Activated CD8-positive, alpha-beta memory T cell treated with anti-CD3 and anti-CD28 coated beads for 48 hours (primary cell): ENCODE data around the gene RAB3IL1.

ENCODE experiments used
- DNase-seq, 3 experiments: peaks; one replicate each; pipeline ENCODE4 v3.0.0-alpha.2; 2020; ENCODE audit warnings: low read depth in 2 of 3, low spot score in 2 of 3

RAB3IL1 gene

DNA sequence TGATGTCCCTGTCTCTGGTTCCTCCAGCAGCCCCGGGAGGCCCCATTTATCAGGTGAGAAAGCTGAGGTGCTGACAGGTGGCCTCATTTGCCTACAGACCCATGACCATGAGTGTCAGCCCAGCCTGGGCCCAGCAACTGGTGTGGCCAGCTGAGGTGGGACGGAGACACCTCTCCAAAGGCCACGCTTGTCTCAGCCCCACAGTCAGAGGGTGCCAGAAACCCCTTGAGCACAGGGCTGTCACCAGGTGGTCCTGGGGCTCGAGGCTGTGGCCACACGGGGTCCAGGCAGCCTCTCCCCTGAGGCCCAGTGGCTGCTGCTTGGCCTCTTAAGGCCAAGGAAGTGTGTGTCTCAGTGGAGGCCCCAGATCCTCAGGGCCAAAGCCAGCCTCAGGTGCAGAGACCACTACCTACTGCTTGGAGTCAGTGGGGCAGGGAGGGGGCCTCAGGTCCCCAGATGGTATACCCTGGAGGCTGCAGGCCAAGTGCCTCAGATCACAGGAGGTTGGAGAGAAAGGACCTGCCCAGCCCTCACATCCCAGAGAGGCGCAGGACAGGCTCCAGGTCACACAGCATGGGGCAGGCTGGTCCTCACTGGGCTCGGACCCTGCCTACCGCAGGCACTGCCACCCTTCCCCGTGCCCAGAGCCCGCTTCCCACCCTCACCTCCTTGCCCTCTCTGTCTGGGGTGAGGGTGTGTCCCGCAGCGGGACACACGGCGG, 11.4 kb downstream of the RAB3IL1 start:
- DNase-seq, result no peak

DNA sequence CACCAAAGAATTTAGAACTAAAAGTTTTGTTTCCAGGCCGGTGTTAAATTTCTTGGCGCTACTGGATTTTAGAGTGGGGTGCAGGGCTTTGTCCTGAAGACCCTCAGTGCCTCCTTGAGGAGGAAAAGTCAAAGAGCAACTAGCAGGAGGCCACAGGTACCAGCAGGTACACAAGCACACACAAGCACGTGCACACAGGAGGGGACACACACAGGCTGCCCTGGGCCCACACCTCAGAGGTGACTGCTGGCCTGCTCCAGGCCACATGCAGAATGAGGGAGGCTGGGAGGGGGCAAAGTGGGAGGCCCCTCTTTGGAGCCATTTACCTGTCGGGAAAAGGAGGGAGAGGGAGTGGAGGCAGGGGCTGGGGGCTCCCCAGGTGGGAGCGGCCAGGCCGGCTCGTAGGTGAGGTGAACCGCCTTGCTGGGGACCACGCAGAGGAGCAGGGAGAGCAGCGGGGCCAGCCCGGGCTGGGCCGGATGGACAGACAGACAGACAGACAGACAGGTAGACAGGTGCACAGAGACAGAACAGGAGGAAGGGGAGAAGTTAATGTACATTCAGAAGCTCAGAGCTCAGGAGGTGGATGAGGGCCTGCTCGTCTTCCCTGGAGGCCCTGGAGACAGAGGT, 12.2 kb downstream of the RAB3IL1 start:
- no peak for DNase-seq

DNA sequence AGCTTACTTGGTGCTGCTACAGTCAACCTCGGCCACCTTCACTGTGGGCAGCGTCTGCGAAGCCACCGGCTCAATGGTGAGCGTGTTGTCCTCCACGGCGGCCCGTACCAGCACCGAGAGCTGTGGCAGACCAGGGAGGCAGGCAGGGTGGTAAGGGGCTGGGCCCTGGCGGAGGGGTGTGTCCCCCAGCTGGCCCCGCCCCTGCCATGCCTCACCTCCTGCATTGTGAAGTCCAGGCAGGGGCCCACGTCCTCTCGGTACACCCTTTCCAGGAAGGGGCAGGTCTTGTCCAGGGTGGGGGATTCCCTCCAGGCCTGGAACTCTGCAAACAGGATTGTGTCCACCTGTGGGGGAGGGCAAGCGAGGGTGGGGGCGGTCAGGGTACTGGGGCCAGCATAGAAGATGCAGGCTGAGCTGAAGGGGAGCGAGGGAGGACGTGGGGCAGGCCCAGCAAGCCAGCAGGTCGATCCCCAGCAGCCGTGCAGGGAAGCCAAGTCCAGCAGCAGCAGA, 12.8 kb downstream of the RAB3IL1 start:
- no peak for DNase-seq

DNA sequence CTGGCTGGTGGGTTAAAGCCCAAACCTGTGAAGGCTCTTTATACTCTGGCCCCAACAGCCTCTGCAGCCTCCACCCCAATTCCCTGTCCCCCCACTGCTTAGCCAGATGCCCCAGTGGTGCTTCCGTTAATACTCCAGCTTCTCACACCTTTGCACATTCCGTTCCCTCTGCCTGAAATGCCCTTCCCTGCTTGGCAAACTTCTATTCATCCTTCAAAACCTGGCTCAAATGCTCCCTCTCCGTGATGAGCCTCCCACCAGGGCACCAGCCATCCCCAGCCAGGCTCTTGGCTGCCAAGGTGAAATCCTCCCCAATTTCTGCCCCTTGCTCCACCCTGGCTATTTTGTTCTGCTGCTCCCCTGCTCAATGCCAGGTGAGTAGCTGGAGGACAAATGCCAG, 13.5 kb downstream of the RAB3IL1 start:
- DNase-seq, result no peak

DNA sequence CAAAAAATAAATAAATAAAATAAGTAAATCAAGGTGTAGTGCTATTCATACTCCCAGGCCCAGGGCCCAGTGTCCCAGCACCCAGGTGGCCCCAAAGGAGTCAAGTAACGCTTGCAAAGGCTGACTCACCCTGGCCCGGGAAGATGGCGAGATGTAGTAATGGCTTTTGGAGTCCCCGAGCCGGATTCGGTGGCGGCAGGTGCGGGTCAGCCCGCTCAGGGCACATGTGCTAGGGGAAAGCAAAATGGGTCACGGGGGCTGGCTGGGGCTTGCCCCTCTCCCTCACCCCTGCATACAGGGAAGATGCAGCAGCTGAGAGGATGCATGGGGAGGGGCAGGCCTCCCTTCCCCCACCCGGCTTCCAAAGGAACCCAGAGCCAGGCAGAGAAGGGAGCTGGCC, 15.1 kb downstream of the RAB3IL1 start:
- no peak for DNase-seq

DNA sequence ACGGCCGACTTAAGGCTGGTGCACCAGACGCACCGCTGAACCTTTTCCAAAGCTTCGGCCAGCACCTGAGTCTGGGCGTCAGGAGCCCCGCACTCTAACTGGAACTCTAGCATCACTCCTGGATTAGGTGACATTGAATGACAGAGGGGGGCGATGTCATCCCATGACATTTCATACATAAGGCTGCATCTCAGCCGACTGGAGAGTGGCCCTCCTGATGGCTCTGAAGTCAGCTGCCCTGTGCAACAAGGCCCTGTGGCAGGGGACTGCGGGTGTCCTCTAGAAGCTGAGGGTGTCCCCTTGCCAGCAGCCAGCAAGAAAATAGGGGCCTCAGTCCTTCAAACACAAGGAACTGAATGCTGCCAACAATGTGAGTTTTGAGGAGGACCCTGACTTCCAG, 16.0 kb downstream of the RAB3IL1 start:
- DNase-seq, result no peak

DNA sequence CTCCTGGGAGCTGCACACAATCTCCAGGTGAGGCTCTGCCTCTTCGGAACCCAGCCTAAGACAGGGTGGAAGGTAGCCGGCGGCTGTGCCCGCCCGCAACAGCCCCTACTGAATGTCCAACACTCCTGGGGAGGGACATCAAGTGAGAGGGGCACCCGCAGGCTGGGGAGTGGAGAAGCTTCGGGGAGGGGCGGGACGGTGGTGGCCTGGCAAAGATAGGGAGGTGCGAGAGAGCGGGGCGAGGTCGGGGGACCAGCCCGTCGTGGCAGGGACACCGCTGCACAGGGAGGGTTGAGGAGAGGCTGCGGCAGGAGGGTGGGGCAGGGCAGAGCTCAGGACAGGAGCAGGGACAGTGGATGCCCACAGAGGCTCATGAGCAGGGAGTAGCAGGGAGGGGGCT, 17.1 kb downstream of the RAB3IL1 start:
- DNase-seq, result no peak

DNA sequence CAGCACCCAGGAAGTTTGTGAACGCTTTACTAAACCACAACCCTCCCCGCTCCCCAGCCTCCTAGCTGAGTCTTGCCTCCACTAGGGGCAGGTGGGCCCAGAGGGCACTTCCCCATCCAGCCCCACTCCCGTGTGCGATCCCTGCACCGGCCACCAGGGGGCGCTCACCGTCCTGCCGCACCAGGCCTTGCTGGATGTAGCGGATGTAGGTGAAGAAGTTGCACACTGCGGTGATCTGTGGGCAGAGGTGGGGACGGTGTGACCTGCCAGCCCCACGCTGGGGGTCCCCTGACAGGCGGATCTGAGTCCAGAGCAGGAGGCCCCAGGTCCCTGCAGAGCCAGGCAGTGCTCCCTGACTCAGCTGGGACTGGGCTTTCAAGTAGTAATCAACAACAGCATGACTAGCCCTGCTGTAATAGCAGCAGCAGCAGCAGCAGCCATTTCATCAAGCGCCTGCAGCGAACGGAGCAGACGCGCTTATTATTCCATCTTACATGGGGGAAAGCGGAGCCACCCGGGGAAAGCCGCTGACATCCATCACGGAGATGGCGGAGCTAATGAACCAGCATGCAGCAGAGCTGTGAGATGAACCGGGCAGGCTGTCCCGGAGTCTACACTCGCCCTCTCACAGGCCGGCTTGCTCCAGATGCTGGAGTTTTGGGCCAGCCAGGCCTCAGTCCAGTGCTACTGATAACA, 18.1 kb downstream of the RAB3IL1 start:
- DNase-seq, result peak; percentile 79 to 99 (median 96)

DNA sequence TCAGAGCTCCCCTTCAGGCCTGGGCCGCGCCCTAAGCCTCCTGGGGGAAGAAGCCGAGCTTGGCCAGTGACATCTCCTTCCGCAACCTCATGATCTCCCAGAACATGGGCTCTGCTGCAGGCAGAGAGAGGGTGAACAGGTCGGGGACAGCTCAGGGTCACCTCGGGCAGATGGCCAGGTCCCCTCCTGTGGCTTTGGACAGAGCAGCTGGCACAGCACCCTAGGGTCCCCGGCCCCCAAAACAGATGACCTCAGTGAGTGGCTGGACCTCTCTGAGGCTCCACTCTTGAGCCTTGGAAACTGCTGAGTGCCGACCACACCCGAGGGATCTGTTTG, 19.2 kb downstream of the RAB3IL1 start:
- no peak for DNase-seq

DNA sequence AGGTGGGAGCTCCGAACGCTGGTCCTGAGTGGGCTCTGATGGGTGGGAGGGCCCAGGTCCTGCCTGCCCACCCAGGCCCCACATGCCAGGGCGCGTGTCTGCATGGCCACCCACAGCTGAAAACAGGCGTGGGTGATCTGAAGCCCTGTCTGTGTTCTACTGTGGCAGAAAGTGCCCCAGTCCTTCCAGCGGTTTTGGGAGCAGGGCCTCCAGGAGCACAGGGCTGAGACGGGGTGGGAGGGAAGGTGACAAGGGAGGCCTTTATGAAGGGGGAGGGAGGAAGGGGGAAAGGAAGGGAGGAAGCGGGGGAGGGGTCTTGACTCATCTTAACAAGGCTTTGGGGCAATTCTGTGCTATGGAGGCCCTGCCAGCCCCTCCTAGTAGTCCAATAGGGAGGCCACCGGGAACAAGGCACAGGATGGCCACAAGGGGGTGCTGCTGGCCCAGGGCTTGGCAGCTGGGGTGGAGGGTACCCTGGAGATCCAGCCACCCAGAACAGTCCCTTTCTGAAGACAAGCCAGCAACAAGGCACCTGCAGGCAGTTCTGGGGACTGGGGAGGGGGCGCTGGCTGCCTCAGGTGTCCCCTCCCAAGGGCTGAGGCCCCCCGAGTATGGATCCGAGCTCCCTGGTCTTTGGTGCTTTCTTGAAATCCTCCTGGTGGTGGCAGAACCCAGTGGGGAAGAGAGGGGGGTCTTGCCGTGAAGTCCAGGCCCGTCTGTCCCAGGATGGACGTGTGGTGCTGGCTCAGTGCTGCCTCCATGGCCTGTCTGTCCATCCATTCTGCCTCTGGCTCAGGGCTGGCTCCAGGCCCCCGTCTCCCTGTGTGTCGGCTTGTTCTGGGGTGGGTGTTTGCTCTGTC, 19.7 kb downstream of the RAB3IL1 start:
- peak; percentile 38 to 76 (median 68) for DNase-seq

DNA sequence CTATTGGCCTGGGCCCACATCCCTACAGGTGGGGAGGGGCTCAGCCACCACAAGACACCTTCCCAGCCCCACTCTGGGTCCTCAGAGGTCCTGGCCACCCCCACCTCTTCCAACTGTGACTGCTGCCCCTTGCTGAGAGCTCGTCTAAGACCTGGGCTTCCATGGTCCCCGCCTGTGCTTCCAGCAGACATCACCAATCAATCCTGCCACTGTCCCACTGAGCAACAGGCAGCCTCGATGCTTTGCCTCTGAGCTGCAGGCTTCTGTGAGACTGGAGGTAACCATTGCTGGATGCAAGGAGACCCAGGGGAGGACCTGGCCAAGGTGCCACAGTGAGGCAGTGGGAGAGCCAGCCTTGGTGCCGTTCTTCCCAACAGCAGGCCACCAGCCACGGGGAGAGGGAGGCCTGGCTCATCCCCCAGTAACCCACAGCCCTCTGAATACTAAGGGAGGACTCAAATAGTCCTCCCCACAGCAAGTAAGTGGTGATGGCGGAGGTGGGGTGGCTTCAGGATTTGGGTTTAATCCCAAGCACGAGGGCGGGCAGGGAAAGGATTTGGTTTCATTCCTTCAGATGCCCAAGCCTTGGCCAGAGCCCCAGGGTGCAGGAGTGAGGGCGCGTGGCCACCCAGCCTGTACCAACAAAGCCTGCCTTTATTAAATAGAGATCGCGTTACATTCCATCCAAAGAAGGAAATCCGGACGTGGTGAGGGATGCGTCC, 20.5 kb downstream of the RAB3IL1 start:
- DNase-seq, result no peak

DNA sequence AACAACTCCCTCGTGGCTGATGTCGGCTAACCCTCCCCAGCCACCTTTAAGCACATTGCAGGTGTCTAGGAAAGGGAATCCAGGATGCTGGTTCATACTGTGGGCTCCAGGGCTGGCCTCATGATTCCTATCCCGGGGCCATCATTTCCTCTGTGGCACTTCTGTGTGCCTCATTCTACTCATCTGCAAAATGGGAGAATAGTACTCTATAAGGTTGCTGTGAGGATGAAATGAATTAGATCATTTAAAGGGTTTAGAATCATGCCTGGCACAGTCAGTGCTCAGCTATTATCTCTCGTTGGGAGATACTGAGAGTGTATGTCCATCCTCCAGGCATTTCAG, 21.7 kb downstream of the RAB3IL1 start:
- DNase-seq, result no peak

DNA sequence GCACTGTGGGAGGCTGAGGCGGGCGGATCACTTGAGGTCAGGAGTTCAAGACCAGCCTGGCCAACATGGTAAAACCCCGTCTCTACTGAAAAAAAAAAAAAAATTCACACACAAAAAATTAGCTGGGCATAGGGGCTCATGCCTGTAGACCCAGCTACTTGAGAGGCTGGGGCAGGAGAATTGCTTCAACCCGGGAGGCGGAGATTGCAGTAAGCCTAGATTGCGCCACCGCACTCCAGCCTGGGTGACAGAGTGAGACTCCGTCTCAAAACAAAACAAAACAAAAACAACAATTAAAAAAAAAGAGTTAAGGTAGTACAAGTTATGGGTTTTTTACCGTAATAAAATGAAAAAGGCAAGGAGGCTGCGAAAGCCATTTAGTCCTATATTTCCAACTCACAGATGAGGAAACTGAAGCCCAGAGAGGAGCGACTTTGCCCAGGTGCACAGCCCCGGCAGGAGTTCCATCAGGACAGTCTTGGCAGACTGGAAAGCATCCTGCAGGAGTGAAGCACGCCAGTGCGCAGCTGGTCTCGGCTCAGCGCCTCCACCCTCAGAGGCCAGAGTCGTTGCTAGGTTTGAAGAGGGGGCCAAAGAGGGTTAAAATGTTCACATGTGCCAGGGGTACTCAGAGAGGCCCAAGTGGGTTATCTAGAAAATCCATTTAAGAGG, 22.2 kb downstream of the RAB3IL1 start:
- DNase-seq, result no peak

DNA sequence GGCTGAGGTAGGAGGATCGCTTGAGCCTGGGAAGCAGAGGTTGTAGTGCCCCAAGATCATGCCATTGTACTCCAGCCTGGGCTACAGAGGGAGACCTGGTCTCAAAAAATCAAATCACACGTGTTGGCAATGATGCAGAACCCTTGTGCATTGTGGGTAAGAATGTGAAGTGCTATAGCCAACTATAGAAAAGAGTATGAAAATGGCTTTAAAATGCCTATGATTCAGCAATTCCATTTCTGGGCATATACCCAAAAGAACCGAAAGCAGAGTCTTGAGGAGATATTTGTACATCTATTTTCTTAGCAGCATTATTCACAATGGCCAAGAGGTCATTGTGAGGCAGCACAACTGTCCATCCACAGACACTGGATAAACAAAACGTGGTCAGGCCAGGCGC, 23.4 kb downstream of the RAB3IL1 start:
- no peak for DNase-seq

DNA sequence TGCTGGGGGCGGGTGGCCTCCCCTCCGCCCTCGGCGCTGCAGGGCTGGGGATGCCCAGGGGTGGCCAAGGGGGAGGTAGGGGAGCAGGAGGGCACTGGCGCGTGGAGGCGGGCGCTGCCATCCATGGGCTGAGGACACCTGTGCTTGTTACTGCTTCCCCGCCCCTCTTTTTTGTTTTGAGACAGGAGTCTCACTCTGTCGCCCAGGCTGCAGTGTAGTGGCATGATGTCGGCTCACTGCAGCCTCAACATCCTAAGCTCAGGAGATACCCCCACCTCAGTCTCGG, 25.3 kb downstream of the RAB3IL1 start:
- no peak for DNase-seq

DNA sequence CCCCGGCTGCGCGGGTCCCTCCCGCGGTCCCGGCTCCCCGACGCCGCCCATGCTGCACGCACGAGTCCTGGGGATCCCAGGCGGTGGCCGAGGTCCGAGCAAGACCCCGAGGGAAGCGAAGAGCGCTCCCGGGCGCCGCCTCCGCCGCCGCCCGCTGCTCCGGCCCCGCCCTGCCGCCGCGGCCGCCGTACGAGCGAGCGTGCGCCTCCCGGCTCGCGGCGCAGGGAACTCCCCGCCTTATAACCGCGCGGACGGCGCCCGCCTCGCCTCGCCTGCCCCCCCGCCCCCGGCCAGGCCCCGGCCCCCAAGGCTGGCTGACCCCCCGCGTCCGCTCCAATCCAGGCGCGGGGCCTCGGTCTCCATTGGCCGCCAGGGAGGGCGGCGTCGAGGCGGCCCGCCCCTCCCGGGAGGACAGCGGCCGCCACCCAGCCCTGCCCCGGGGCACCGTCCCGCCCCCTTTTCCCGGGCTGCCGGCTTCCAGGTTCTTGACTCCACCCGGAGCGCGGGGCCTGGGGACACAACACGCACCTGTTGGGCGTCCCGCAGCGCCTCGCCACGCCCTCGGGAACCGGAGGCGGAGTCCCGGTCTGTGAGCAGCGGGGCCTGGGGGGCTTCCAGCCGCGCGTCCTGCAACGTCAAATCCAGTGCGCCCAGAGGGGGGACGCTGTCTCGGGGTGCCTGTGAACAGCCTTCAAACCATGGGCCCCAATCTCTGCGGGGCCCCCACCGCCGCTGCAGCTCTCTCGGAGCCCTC, 25.9 kb downstream of the RAB3IL1 start, which contains the start of gene FADS3:
FADS3 (minus strand) TSS at position 215 of the 754 bp plus-strand sequence; CDS start at position 51, 164 bp downstream.
- peak in 2 of 3 experiments; percentile 13 to 32 for DNase-seq

DNA sequence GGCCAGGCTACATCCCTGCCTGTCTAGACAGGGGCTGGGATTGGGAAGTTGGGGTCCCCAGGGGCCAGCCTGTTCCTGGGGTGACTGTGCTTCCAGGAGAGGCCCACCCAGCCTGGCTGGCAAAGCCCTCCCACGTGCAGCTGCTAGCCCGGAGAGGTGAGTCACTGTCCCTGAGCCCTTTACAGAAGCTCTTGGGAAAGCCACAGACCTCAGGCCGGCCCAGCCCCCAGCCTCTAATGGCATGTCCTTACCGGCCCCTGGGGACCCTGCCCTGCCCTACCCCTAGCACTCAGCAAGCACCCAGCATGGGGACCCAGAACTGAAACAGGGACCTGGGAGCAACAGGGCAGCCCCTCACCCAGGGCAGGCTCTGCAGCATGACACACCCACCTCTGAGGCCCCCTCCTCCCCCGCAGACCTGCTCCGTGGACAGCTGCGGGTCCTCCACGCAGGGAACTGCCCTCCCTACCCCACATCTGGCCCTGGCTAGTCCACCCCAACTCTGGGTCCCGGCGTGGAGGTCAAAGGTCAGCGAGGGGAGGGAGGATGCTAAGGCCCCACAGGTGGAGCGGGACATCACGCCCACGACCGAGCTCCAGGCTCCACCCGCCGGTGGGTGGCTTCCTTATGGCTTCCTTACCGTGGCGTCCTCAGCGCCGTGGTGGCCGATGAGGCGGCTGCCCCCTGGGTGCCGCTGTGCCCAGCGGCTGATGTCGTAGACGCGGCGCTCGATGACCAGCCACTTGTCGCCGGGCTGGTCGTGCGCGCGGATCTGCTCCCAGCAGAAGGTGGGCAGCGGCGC, 26.6 kb downstream of the RAB3IL1 start:
- no peak for DNase-seq

DNA sequence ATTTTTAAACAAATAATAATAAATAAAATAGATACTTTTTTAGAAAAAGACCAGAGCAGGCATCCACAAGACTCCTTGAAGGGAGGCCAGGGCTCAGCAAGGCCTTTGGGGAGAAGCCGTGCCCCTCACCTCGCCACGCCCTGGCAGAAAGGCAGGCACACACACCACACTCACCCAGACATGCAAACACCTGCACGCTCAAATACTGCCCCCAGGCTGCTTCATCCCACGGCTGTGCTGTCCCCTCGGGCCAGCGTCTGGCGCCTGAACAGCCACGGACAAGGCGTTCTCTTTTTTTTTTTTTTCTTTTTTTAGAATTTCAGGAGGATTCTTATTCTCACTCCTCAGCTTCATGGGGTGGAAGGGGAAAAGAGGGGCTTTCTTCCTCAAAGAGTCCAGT, 27.5 kb downstream of the RAB3IL1 start:
- DNase-seq, result no peak

DNA sequence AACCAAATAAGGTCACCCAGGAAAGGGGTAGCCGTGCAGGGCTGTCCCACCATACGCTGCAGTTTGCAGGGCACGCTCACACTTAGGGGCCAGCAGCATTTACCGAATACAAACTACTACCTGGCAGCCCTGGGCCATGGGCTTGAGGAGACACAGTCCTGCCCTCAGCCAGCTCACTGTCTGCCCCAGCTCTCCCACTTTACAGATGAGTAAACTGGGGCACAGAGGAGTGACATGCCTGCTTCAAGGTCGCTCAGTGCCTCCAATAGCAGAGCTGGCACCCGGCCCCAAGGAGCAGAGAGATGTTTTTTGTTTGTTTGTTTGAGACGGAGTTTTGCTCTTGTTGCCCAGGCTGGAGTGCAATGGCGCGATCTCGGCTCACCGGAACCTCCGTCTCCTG, 28.8 kb downstream of the RAB3IL1 start:
- no peak for DNase-seq
